B cell (primary cell): ENCODE data around the gene BEX3. TPM values are rescaled to one million over a fixed set of nuclear protein-coding genes. Genes with fewer than 3 reads are reported as not detected.

Experiments used
- ATAC-seq: fragments of 200-7000 bp; cut with Tn5 transposase; one replicate; pipeline ENCODE4 v1.10.0; 2021; ENCODE audit warnings: low read depth, mild to moderate bottlenecking, moderate number of reproducible peaks, moderate library complexity
- CTCF ChIA-PET: fragments of 350-600 bp; sonication (Branson Sonifier 250); formaldehyde crosslinking; loops from one replicate; lab custom pipeline; 2021; ENCODE audit warnings: antibody characterized with exemption, inconsistent platforms; lab: Charles Lee
- POLR2A ChIA-PET: fragments of 350-600 bp; sonication (Branson Sonifier 250); formaldehyde crosslinking; loops from one replicate; lab custom pipeline; 2021; ENCODE audit warnings: antibody characterized with exemption; lab: Charles Lee
- DNase-seq: peaks from one replicate; pipeline ENCODE4 v3.0.0; 2013
- H2AFZ ChIP-seq: 2 replicates; pipeline ENCODE4 v1.6.1; 2012; ENCODE audit warnings: mild to moderate bottlenecking, low read depth, low read length; ENCODE audit not compliant: insufficient read depth, poor library complexity, severe bottlenecking
- H3K27ac ChIP-seq, 2 donors: 1 replicate in 1 of 2; 2 replicates in 1 of 2; pipeline ENCODE4 v1.5.1; 2012 to 2013; ENCODE audit warnings: low read length in 2 of 2, mild to moderate bottlenecking in 2 of 2, moderate library complexity in 1 of 2
- H3K27me3 ChIP-seq, 4 experiments: fragments of 200-600 bp in 1 of 4; sonication (generic) in 1 of 4; replicated peaks in 1 of 4; 1 replicate in 2 of 4; 2 replicates in 2 of 4; pipeline versions ENCODE4 v1.6.1 to v1.7.0; 2013 to 2016; ENCODE audit warnings: low read length in 3 of 4, mild to moderate bottlenecking in 2 of 4, mixed read lengths in 1 of 4, moderate library complexity in 1 of 4; ENCODE audit not compliant: insufficient read depth in 4 of 4, control insufficient read depth in 3 of 4; ENCODE audit errors: control extremely low read depth in 1 of 4
- H3K36me3 ChIP-seq, 2 experiments: replicated peaks in 1 of 2; 1 replicate in 1 of 2; 2 replicates in 1 of 2; pipeline versions ENCODE4 v1.6.1 to v1.7.1; 2013; ENCODE audit warnings: low read length in 1 of 2; ENCODE audit not compliant: insufficient read depth in 2 of 2, control insufficient read depth in 1 of 2; ENCODE audit errors: control extremely low read depth in 1 of 2, extremely low read depth in 1 of 2
- H3K4me1 ChIP-seq, 2 donors: fragments of 200-600 bp in 1 of 2; sonication (generic) in 1 of 2; 1 replicate in 1 of 2; 2 replicates in 1 of 2; pipeline versions ENCODE4 v1.5.1 to v1.6.1; 2013 to 2017; ENCODE audit warnings: low read length in 2 of 2; ENCODE audit not compliant: control insufficient read depth in 2 of 2, insufficient read depth in 2 of 2
- H3K4me2 ChIP-seq: replicated peaks from 2 replicates; pipeline ENCODE3; 2012; ENCODE audit warnings: mild to moderate bottlenecking, low read depth, low read length; ENCODE audit not compliant: poor library complexity, severe bottlenecking
- H3K4me3 ChIP-seq, 5 experiments: fragments of 200-600 bp in 1 of 5; sonication (generic) in 1 of 5; 1 replicate in 3 of 5; 2 replicates in 2 of 5; pipeline versions ENCODE4 v1.5.1 to v1.7.0; 2011 to 2016; ENCODE audit warnings: low read length in 4 of 5, mild to moderate bottlenecking in 4 of 5, low read depth in 2 of 5, control low read depth in 1 of 5, moderate library complexity in 1 of 5; ENCODE audit not compliant: insufficient read depth in 1 of 5; ENCODE audit errors: control extremely low read depth in 1 of 5, extremely low read depth in 1 of 5
- H3K79me2 ChIP-seq: fragments of 200-600 bp; sonication (generic); one replicate; pipeline ENCODE4 v1.6.0; 2016; ENCODE audit warnings: low read length; ENCODE audit not compliant: control insufficient read depth, insufficient read depth
- H3K9ac ChIP-seq: fragments of 200-600 bp; sonication (generic); 2 replicates; pipeline ENCODE4 v1.6.1; 2017; ENCODE audit warnings: mild to moderate bottlenecking, low read length, moderate library complexity
- H3K9me3 ChIP-seq, 3 donors: one replicate each; pipeline versions ENCODE4 v1.6.1 to v1.7.1; 2013; ENCODE audit warnings: low read length in 2 of 3; ENCODE audit not compliant: control insufficient read depth in 2 of 3, insufficient read depth in 1 of 3; ENCODE audit errors: control extremely low read depth in 1 of 3
- H4K20me1 ChIP-seq: 2 replicates; pipeline ENCODE4 v1.6.0; 2012; ENCODE audit warnings: mild to moderate bottlenecking, low read length; ENCODE audit not compliant: insufficient read depth, control insufficient read depth, poor library complexity, severe bottlenecking
- H3K27ac Mint-ChIP-seq: one replicate; pipeline ENCODE4 v1.8.0; 2021; ENCODE audit warnings: mixed read lengths
- H3K27me3 Mint-ChIP-seq: one replicate; pipeline ENCODE4 v1.8.0; 2021; ENCODE audit warnings: mixed read lengths
- H3K4me1 Mint-ChIP-seq: one replicate; pipeline ENCODE4 v1.8.0; 2021; ENCODE audit warnings: mixed read lengths
- H3K4me3 Mint-ChIP-seq: one replicate; pipeline ENCODE4 v1.8.0; 2021; ENCODE audit warnings: mixed read lengths
- H3K9me3 Mint-ChIP-seq: one replicate; pipeline ENCODE4 v1.8.0; 2022; ENCODE audit warnings: mixed read lengths; ENCODE audit not compliant: insufficient read depth
- CTCF ChIP-seq: fragments of 200-600 bp; IDR thresholded peaks from one replicate; pipeline ENCODE4 v1.8.0; 2022; ENCODE audit warnings: antibody characterized with exemption, mild to moderate bottlenecking
- EZH2 ChIP-seq: IDR thresholded peaks from 2 replicates; pipeline ENCODE4 v1.6.1; 2012; ENCODE audit warnings: borderline replicate concordance, low read depth, mild to moderate bottlenecking, moderate library complexity, low read length; ENCODE audit not compliant: insufficient read depth, poor library complexity, severe bottlenecking
- WGBS: methylation state at CpG from one replicate; pipeline ENCODE4 v1.1.5; 2013; ENCODE audit warnings: missing lambda C conversion rate; ENCODE audit not compliant: insufficient coverage; 5-methylcytosine and 5-hydroxymethylcytosine counted together
- intact Hi-C: fragments of 100-400 bp; cut with micrococcal nuclease; formaldehyde crosslinking; loops from one replicate; pipeline ENCODE4 v1.10.0; 2022
- polyA minus RNA-seq: library from RNA; depleted of rRNA, polyadenylated mRNA; stranded (reverse); fragments of >200 nt; gene quantifications from 2 replicates; pipeline ENCODE4 v1.2.3, GENCODE V29; 2012
- polyA plus RNA-seq: library from polyadenylated mRNA; depleted of rRNA; stranded (reverse); fragments of >200 nt; gene quantifications from 2 replicates; pipeline ENCODE4 v1.2.3, GENCODE V29; 2012
- total RNA-seq, 2 donors: library from RNA; stranded (reverse); fragments of 120-200 nt in 1 of 2; gene quantifications; 1 replicate in 1 of 2; 2 replicates in 1 of 2; pipeline versions ENCODE4 v1.2.3 to v1.2.4, GENCODE V29; 2013 to 2022

BEX3 gene
- total RNA-seq, result 1.7 TPM in 1 of 2 replicates, not detected in the other
- 16.0 TPM for total RNA-seq (2013)
- 0.37 and 2.2 TPM in 2 replicates for polyA plus RNA-seq
- polyA minus RNA-seq, result 1.1 and 3.6 TPM in 2 replicates

GRCh38 chrX:103376118-103376978, at the start of gene BEX3:
Gene BEX3, plus strand, starts transcription at chrX:103376538. Its CDS starts 984 bp downstream, at chrX:103377522.
- intact Hi-C loops, result no loop called here
- Histone ChIP-seq H2AFZ (peak within 1 kb of the TSS; percentile 44), H4K20me1 (no peaks in the 10 kb centered on the region), H3K9me3 (no peaks in the 10 kb centered on the region), H3K36me3 (no peaks in the 10 kb centered on the region), H3K27ac (no peak within 1 kb of the TSS), H3K79me2 (no peaks in the 10 kb centered on the region), H3K4me1 (peaks cover 0 to 6% of the 10 kb centered on the region in 2 donors), H3K27me3 (peaks cover 0 to 6% (median 0%) of the 10 kb centered on the region in 4 experiments), H3K9ac (peak within 1 kb of the TSS; percentile 45), H3K4me2 (peak within 1 kb of the TSS; percentile 69), H3K4me3 (peak within 1 kb of the TSS in 4 of 5 experiments; percentile 35 to 51 (median 48))
- ChIA-PET POLR2A (no interaction called here), CTCF (no interaction called here)
- no peak for ATAC-seq
- Mint-ChIP-seq H3K4me3 (peak within 1 kb of the TSS; percentile 75), H3K27me3 (peaks cover 18% of the 10 kb centered on the region), H3K4me1 (peaks cover 7% of the 10 kb centered on the region), H3K9me3 (no peaks in the 10 kb centered on the region), H3K27ac (no peak within 1 kb of the TSS)
- whole genome bisulfite sequencing, result under 1% methylated on average over 27 of the region's 62 CpGs
- DNase-seq, result peak; percentile 24
- no peak for TF ChIP-seq EZH2
- no peak for TF ChIP-seq CTCF

GRCh38 chrX:103329991-103330390, 46.3 kb upstream of the BEX3 start, which contains the start of gene TCEAL7:
Gene TCEAL7, plus strand, starts transcription at chrX:103330239. Its CDS starts 1,165 bp downstream, at chrX:103331404.
- POLR2A ChIA-PET, result no interaction called here
- Histone ChIP-seq H4K20me1 (no peaks in the 10 kb centered on the region), H3K27me3 (peaks cover 0 to 4% (median 0%) of the 10 kb centered on the region in 4 experiments), H3K4me3 (no peak within 1 kb of the TSS), H3K36me3 (no peaks in the 10 kb centered on the region), H3K79me2 (no peaks in the 10 kb centered on the region), H3K27ac (no peak within 1 kb of the TSS), H3K9ac (no peak within 1 kb of the TSS), H2AFZ (peak within 1 kb of the TSS; percentile 21), H3K4me1 (no peaks in the 10 kb centered on the region), H3K9me3 (no peaks in the 10 kb centered on the region), H3K4me2 (no peak within 1 kb of the TSS)
- no peak for DNase-seq
- Mint-ChIP-seq H3K4me1 (no peaks in the 10 kb centered on the region), H3K27ac (no peak within 1 kb of the TSS), H3K9me3 (no peaks in the 10 kb centered on the region), H3K4me3 (no peak within 1 kb of the TSS), H3K27me3 (peaks cover 22% of the 10 kb centered on the region)
- no peak for ATAC-seq
- 71% methylated on average over 5 of the region's 11 CpGs for WGBS
- CTCF ChIA-PET, result interaction anchor here (1.0 kb wide), 1 partner anchor 13 kb away, joined by 3 read pairs; no protein-coding TSS in a partner anchor
- intact Hi-C loops, result no loop called here
- TF ChIP-seq EZH2 (no peak), CTCF (no peak)
